ENCODE data around the gene DOCK8. TPM values are rescaled to one million over a fixed set of nuclear protein-coding genes. Genes with fewer than 3 reads are reported as not detected.

DOCK8 gene
- total RNA-seq, 4 donors from 2014 or later: 9.0 to 17.9 (median 13.6) TPM

GRCh38 chr9:338602-339001 is 123.9 kb downstream of the DOCK8 start:
- no peaks in the 10 kb centered on the region for H3K9me3 ChIP-seq
- no peak for TF ChIP-seq CTCF (IDR thresholded peaks at IDR 0.05)
- TF ChIP-seq POLR2A (IDR thresholded peaks at IDR 0.05): no peak
- no peak for TF ChIP-seq EP300 (IDR thresholded peaks at IDR 0.05)
- H3K4me3 ChIP-seq: no peak overlapping the region
- H3K36me3 ChIP-seq: no peaks in the 10 kb centered on the region
- no peaks in the 10 kb centered on the region for H3K27me3 ChIP-seq
- no peak overlapping the region for H3K27ac ChIP-seq
- no peak for DNase-seq (ENCODE audit: low spot score in 2 of 2)
- no peaks in the 10 kb centered on the region for H3K4me1 ChIP-seq
- 78 to 79% methylated on average over 6 of the region's 6 CpGs for WGBS, 2 donors

DNA sequence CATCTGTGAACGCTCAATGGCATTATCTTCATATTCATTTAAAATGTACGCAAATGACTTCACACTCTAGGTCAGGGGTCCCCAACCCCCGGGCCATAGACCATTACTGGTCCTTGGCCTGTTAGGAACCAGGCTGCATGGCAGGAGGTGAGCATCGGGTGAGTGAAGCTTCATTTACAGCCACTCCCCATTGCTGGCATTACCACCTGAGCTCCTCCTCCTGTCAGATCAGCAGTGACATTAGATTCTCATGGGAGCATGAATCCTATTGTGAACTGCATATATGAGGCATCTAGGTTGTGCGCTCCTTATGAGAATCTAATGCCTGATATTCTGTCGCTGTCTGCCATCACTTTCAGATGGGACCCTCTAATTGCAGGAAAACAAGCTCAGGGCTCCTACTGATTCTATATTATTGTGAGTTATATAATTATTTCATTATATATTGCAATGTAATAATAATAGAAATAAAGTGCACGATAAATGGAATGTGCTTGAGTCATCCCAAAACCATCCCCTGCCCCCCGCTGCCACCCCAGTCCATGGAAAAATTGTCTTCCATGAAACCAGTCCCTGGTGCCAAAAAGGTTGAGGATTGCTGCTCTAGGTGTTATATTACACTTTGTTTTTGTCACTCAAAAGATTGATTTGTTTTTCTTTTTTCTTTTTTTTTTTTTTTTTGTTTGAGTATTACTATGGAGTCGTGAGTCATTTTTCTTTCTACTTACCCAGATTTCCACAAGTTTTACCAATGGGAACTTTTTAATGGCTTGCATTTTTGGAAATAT is 127.2 kb downstream of the DOCK8 start:
- 75 to 88% methylated on average over 9 of the region's 9 CpGs for WGBS, 2 donors
- H3K27ac ChIP-seq: no peak overlapping the region
- no peak overlapping the region for H3K4me3 ChIP-seq
- TF ChIP-seq CTCF (IDR thresholded peaks at IDR 0.05) (no peak), EP300 (IDR thresholded peaks at IDR 0.05) (no peak), POLR2A (IDR thresholded peaks at IDR 0.05) (no peak)
- no peak for DNase-seq (ENCODE audit: low spot score in 2 of 2)
- no peaks in the 10 kb centered on the region for H3K36me3 ChIP-seq
- H3K9me3 ChIP-seq: no peaks in the 10 kb centered on the region
- H3K4me1 ChIP-seq: no peaks in the 10 kb centered on the region
- H3K27me3 ChIP-seq: no peaks in the 10 kb centered on the region

DNA sequence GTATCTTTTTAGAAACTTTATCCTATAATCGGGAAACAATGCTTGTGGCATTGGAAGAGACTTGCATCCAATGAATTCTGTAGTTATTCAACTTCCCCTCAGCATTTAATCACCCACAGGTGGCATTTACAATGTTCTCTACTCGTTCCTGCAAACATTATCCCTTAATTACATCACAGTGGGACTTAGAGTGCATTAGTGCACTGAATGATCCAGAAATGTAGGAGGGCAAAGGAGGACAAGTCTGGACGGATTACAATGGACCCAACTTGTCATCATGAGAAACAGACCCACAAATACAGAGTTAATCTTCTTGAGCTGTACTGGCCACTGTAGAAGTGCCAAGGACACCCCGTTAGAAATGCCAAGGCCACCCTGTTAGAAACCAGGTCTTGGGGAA is 129.1 kb downstream of the DOCK8 start:
- TF ChIP-seq POLR2A (IDR thresholded peaks at IDR 0.05) (no peak), CTCF (IDR thresholded peaks at IDR 0.05) (no peak), EP300 (IDR thresholded peaks at IDR 0.05) (no peak)
- Histone ChIP-seq H3K27ac (no peak overlapping the region), H3K4me3 (no peak overlapping the region), H3K36me3 (no peaks in the 10 kb centered on the region), H3K27me3 (no peaks in the 10 kb centered on the region), H3K9me3 (no peaks in the 10 kb centered on the region), H3K4me1 (no peaks in the 10 kb centered on the region)
- DNase-seq (ENCODE audit: low spot score in 2 of 2): no peak
- WGBS, 2 donors: 50 to 57% methylated on average over 4 of the region's 4 CpGs

DNA sequence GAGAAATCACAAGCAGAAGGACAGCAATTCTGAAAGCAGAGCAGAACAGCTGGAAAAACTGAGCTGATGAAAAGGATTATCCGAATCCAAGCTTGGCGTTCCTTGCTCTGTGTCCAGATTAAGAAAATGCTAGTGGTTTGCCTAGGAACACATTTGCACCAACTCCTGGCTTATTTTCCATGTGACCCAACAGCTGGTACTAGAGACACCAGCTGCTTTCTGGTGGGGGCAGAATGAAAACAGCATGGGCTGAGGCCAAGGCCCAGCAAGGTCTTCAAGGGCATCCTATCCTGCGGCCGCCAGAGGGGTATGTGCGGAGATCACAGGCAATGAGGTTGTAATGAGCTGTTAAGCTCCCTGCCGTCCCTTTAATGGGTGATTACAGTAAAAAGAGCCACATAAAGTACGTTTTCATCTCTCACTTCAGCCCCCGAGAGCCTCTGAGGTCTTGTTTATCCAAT is 131.5 kb downstream of the DOCK8 start:
- TF ChIP-seq EP300 (IDR thresholded peaks at IDR 0.05): no peak
- TF ChIP-seq POLR2A (IDR thresholded peaks at IDR 0.05): no peak
- no peak for TF ChIP-seq CTCF (IDR thresholded peaks at IDR 0.05)
- no peak overlapping the region for H3K27ac ChIP-seq
- no peaks in the 10 kb centered on the region for H3K9me3 ChIP-seq
- no peaks in the 10 kb centered on the region for H3K27me3 ChIP-seq
- no peak overlapping the region for H3K4me3 ChIP-seq
- DNase-seq (ENCODE audit: low spot score in 2 of 2): no peak
- H3K36me3 ChIP-seq: no peaks in the 10 kb centered on the region
- no peaks in the 10 kb centered on the region for H3K4me1 ChIP-seq
- WGBS, 2 donors: 57% methylated on average over 8 of the region's 8 CpGs

GRCh38 chr9:347667-348292 is 133.1 kb downstream of the DOCK8 start:
- H3K4me3 ChIP-seq: no peak overlapping the region
- H3K36me3 ChIP-seq: no peaks in the 10 kb centered on the region
- no peak overlapping the region for H3K27ac ChIP-seq
- DNase-seq (ENCODE audit: low spot score in 2 of 2): peak in 1 of 2 donors; percentile 14
- TF ChIP-seq POLR2A (IDR thresholded peaks at IDR 0.05) (no peak), CTCF (IDR thresholded peaks at IDR 0.05) (peak; percentile 35 to 71 (median 47)), EP300 (IDR thresholded peaks at IDR 0.05) (no peak)
- H3K27me3 ChIP-seq: no peaks in the 10 kb centered on the region
- H3K9me3 ChIP-seq: no peaks in the 10 kb centered on the region
- WGBS, 2 donors: 29 to 34% methylated on average over 9 of the region's 9 CpGs
- no peaks in the 10 kb centered on the region for H3K4me1 ChIP-seq
